DMS53 treated with DMSO at 0.1 percent for 48 hours (cell line): ENCODE results near the gene KCNQ1OT1.

ENCODE experiments used
- DNase-seq: peaks from one replicate; lab custom pipeline; 2025; ENCODE audit not compliant: unreplicated experiment; lab: John Stamatoyannopoulos, UW

Gene KCNQ1OT1

DNA sequence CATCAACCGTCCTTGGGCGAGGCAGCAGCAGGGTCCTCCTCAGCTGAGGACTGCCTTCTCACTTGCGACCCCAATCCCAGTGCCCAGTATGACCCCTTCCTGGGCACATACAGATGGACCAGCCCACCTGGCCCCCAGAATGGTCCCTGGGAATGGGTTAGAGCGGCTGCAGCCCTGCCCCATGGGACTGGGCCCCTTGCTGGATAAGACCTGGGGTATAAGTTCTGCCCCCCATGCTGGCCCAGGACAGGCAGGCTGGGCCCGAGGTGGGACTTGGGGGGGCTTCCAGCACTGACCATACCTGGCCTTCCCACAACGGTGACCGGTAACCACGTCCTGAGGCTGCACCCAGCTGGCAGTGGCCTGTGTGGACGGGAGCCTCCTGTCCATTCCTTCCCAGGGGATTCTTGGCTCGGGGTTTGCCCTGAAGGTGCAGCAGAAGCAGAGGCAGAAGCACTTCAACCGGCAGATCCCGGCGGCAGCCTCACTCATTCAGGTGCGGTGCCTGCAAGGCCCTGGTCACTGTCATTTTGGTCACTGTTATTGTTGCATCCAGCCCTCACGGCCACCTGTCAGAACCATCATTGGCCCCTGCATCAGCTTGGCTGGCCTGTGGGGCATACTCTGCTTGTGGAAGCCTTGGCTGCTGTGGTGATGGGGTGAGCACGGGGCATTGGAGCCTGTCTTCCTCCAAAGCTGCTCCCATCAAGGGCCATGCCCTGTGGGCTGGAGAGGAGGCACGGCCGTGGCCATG lies 114.8 kb downstream of the KCNQ1OT1 start:
- DNase-seq = no peak

GRCh38 chr11:2584434-2584811 lies 115.4 kb downstream of the KCNQ1OT1 start:
- no peak for DNase-seq

DNA sequence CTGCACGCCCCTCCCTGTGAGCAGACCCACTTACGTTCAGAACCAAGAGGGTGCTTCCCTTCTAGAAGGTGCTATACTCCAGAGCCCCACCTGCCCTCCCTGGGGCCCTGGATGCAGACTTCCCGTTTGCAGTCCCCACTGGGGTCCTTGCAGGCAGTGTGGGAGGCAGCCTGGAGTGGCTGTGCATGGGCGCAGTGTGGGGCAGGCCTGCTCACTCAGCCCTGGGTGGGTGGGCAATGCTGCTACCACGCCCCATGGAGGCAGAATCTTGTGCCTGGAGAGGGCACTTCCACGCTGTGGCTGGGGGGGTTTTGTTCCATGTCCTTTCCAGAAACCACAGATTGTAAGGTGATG lies 116.2 kb downstream of the KCNQ1OT1 start:
- DNase-seq = no peak

- DNase-seq = no peak
Observed at GRCh38 chr11:2582946-2583604, 116.7 kb downstream of the KCNQ1OT1 start.

DNA sequence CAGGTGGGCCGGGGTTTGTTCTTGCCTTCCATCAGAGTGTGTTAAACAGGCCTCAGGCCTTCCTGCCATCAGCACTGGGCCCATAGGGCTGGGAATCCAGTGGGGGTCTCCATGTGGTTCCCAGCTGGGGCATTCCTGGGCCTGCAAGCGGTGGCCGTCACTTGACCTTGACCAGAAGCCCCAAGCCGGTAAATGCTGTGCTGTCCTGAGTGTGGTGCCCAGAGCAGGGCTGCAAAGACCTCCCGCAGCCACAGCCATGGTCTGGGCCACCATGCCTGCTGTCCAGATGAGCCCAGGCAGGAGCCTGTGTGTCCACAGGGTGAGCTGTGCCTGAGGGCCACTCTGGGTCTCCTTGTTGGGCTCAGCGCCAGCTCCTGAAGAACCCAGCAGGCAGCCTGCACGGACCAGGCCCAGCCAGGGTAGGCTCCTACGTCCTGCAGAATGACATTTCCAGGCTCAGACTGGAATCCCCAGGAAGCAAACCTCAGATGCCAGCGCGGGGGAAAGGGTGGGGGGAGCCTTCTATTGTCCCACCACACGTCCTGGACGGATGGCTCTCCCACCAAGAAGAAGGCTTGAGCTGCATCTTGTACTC lies 117.3 kb downstream of the KCNQ1OT1 start:
- DNase-seq = no peak

GRCh38 chr11:2581931-2582350 lies 117.9 kb downstream of the KCNQ1OT1 start:
- no peak for DNase-seq

DNA sequence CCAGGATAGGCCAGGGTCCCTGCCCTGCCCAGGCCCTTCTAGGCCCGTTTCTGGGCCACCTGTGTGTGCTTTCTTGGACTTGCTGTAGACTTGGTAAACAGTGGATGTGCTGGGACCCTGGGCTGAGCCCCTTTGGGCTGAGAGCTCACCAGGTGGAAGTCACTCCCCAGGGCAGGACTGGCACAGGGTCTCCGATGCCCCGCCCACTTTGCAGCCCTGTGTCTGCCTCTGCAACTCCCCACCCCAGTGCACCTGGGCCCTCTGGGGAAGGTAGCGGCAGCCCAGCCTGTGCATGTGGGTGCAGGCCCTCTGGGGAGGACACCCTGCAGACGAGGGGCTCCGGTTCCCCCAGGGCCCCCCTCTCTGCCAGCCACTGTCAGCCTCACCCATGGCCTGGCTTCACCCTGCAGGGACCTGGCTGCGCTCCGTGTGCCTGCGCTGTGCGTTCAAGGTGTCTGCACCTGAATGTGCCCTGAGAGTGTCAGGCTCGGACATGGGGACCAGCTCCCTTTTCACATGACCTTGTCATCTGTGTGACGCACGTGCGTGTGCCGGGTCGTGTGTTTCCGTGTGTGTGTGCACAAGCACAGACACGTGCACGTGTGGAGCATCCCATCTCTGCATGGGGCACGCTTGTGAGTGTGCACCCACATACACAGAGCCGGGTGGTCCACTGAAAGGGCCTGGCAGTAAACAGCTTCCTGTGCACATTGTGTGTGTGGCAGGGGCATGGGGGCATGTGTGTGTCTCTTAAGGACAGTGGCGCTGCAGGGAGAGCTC lies 118.5 kb downstream of the KCNQ1OT1 start:
- DNase-seq = no peak

GRCh38 chr11:2580571-2581001 lies 119.2 kb downstream of the KCNQ1OT1 start:
- no peak for DNase-seq

GRCh38 chr11:2580061-2580421 lies 119.8 kb downstream of the KCNQ1OT1 start:
- no peak for DNase-seq

DNA sequence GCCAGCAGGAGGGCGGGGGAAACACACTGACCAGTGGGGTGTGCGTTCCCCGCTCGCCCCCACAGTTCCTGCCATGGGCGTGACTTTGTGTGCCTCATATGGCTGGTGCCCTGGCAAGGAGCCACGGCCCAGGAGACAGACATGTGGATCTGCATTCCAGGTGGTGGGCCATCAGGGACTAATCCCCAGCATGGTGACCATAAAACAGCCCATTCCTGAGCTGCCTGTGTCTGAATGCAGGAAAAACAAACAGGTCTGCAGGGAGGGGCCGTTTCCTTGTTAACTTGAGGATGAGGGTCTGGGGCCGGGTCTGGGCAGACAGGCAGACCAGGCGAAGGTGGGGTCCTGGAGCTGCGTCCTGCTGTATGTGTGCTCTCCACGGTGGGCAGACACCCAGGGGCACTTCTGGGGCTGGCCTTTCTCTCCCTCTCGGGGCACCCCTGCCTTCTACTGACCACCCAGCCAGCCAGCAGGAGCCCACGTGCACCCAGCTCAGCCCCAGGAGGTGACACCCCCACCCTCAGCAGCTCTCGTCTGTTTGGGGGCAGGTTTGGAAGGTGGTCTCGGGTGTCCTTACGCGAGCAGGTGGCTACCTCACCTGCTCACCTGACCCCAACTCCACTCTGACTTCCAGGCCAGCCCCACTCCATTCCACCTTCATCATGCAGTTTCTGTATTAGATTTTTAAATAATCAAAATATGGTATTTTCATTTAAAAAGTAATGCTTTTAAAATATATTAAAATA lies 120.3 kb downstream of the KCNQ1OT1 start:
- DNase-seq = no peak

- DNase-seq = no peak
Observed at GRCh38 chr11:2578929-2579270, 120.9 kb downstream of the KCNQ1OT1 start.

DNA sequence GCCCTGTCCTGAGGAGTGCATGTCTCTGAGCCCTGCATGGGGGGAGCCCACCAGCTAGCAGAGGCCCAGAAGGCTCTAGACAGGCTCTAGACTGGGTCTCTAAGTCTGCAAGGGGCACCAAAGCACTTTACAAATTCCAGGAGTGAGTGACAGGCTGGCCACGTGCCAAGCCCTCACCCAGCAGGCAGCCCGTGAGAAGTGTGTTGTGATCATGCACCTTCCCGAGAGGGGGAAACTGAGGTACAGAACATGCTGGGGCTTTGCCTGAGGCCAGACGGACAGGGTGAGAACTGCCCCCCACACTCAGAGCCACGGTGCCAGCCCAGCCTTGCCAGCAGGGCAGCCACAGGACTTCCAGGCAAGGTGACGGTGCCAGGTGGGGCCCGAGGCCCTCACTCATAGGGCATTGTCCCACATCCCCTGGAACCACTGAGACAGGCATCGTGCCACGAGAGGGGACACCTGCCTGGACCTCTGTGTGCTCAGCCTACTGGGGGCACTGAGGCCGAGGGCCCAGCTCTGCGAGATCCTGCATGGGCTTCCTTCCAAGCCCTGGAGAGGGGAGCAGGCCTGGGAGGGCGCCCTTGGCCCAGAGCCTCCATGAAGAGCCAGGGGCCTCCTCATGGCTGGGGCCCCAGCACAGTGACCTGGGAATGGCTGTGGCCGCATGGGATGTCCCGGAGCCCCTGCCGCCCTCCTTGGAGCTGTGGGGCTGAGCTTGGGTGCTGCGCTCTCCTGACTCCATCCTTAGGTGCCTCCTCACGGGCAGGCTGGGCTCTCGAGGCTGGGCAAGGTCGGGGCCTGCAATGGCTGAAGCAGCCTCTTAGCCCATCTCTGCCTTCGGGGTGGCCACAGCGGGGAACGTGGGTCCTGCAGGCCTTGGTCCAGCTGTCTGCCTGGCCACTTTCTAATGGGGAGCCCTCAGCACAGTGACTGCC lies 121.5 kb downstream of the KCNQ1OT1 start:
- no peak for DNase-seq

DNA sequence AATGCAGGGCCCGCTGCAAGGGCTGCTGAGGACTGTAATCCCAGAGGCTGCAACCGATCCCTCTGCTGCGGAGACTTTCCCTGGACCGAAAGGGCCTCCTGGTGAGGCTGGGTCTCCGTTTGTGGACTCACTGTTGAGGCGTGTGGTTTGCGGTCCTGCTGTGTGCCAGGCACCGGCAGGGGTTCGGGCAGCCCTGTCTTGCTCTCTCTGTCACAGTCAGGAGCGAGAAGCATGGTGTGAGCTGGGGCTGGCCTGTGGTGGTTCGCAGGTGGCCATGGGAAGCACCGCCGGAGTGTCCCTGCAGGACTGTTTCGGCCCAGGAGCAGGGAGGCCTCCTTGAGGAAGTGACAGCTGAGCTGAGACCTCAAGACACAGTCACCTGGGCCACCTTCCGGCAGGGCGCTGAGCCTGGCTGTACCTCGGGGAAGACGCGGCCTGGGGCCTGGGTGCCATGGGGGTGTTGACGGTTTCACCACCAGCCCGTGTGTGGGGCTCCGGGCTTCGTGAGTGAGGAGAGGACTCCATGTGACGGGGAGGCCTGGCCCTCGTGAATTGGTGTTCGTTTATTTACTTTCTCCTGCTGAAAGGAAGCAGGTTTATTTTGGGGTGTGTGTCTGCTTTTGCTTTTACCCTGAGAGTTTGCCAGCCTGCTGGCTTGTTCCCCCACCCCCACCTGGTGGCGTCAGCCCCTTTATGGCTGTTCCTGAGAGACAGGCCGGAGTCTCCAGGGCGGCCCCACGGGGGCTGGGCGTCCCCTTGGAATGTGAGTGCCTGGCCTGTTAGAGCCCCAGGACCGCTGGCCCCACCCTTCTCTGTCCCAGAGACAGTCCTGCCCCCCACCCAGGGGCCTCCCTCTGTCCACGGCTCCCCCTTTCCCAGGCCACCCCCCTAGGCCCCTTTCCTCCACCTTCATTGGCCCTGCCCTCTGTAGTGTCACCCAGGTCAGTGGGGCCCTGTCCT lies 122.5 kb downstream of the KCNQ1OT1 start:
- DNase-seq = no peak

- no peak for DNase-seq
Observed at GRCh38 chr11:2576549-2576948, 123.2 kb downstream of the KCNQ1OT1 start.

DNA sequence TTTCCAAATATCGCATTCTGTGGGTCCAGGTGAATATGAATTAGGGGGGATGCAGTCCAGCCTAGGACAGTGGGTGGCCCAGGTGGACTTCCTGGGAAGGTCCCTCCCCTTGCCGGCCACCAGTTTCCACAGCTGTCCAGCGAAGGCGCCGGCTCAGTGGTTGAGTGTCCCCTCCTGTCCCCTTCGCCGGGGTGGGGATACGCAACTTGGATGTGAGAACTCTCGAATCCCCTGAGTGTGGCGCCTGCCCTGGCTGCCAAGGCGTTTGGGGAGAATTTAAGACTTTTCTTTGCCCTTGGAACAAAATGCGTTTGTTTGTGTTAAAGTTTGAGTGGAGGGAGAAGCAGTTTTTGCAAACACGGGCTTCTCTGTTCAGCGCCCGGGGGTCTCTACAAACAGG lies 123.7 kb downstream of the KCNQ1OT1 start:
- DNase-seq = no peak

GRCh38 chr11:2575591-2576051 lies 124.2 kb downstream of the KCNQ1OT1 start:
- DNase-seq = no peak

- DNase-seq = no peak
Observed at GRCh38 chr11:2574553-2575535, 125.0 kb downstream of the KCNQ1OT1 start.
